ENCODE measurements around the gene PHAF1.

DNA sequence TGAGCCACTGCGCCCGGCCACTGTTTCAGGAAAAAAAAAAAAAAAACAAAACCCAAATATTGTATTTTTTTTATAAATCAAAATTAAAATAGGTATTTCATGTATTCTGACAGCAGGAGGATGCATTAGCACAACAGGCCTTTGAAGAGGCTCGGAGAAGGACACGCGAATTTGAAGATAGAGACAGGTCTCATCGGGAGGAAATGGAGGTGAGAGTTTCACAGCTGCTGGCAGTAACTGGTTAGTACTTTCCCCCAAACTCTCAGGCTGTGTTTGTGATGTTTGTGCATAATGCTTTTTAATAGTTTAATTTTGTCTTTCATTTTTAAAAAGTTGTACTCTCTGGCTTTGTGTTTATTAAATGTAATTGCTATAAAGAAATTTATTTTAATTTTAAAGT is 27.6 kb upstream of the PHAF1 start:
- TF ChIP-seq POLR2AphosphoS5 (IDR thresholded peaks at IDR 0.05) (no peak), EZH2 (IDR thresholded peaks at IDR 0.05; ENCODE audit: borderline replicate concordance, insufficient read depth, low read length, poor library complexity, severe bottlenecking) (no peak)

All from neural cell (in vitro differentiated cells).